Breast epithelium (tissue), 4 donors: Measurements from ENCODE around the gene JADE2. TPM values are rescaled to one million over a fixed set of nuclear protein-coding genes. Genes with fewer than 3 reads are reported as not detected.

Experiments used
- DNase-seq, 2 donors: peaks; one replicate each; pipeline ENCODE4 v3.0.0-alpha.2; 2019; ENCODE audit warnings: low spot score in 2 of 2
- H3K27ac ChIP-seq, 2 donors: fragments of 200-600 bp; sonication (generic) in 1 of 2; one replicate each; pipeline ENCODE4 v1.5.1; 2016 to 2019; ENCODE audit warnings: mild to moderate bottlenecking in 1 of 2
- H3K27me3 ChIP-seq, 2 donors: fragments of 200-600 bp; sonication (generic) in 1 of 2; one replicate each; pipeline versions ENCODE4 v1.5.1 to v1.6.0; 2017 to 2019; ENCODE audit warnings: control low read depth in 1 of 2, mild to moderate bottlenecking in 1 of 2
- H3K36me3 ChIP-seq: fragments of 200-600 bp; one replicate; pipeline ENCODE4 v1.5.1; 2019
- H3K4me1 ChIP-seq, 2 donors: fragments of 200-600 bp; sonication (generic); one replicate each; pipeline ENCODE4 v1.5.1; 2016 to 2019; ENCODE audit warnings: control low read depth in 1 of 2
- H3K4me3 ChIP-seq, 3 donors: fragments of 200-600 bp; sonication (generic); 1 replicate in 2 of 3; 2 replicates in 1 of 3; pipeline ENCODE4 v1.5.1; 2016 to 2019; ENCODE audit warnings: mild to moderate bottlenecking in 3 of 3, moderate library complexity in 2 of 3
- H3K9me3 ChIP-seq, 2 donors: fragments of 200-600 bp; sonication (generic) in 1 of 2; one replicate each; pipeline ENCODE4 v1.5.1; 2016 to 2019; ENCODE audit warnings: control low read depth in 1 of 2
- CTCF ChIP-seq, 3 donors: fragments of 450-650 bp; IDR thresholded peaks; one replicate each; pipeline ENCODE4 v1.5.1; 2016 to 2017; ENCODE audit warnings: antibody characterized with exemption in 3 of 3, mild to moderate bottlenecking in 3 of 3, moderate library complexity in 3 of 3
- POLR2A ChIP-seq: fragments of 450-650 bp; IDR thresholded peaks from one replicate; pipeline ENCODE4 v1.6.1; 2016; ENCODE audit warnings: antibody characterized with exemption, mild to moderate bottlenecking, moderate library complexity
- POLR2AphosphoS5 ChIP-seq, 3 donors: sonication (generic); formaldehyde crosslinking; IDR thresholded peaks; one replicate each; pipeline ENCODE4 v1.6.1; 2017; ENCODE audit warnings: antibody characterized with exemption in 3 of 3
- intact Hi-C: fragments of 100-400 bp; cut with DNase I; formaldehyde crosslinking; loops from one replicate; pipeline ENCODE4 v1.15.1; 2023; ENCODE audit warnings: low total_unique reads
- total RNA-seq, 3 donors: library from RNA; depleted of rRNA; stranded (reverse); fragments of >200 nt; gene quantifications; one replicate each; pipeline ENCODE4 v1.1.0, GENCODE V29; 2016

Gene JADE2
- total RNA-seq, 3 donors from 2014 or later, result 39.0 to 66.0 (median 61.4) TPM

GRCh38 chr5:134563962-134564361 is 38.5 kb downstream of the JADE2 start:
- Histone ChIP-seq H3K4me3 (no peak overlapping the region), H3K4me1 (peaks cover 3 to 13% of the 10 kb centered on the region in 2 donors), H3K27me3 (no peaks in the 10 kb centered on the region), H3K36me3 (peaks cover 26% of the 10 kb centered on the region), H3K9me3 (no peaks in the 10 kb centered on the region), H3K27ac (no peak overlapping the region)
- intact Hi-C loops, result no loop called here
- TF ChIP-seq CTCF (IDR thresholded peaks at IDR 0.05), result no peak
- no peak for TF ChIP-seq POLR2A
- no peak for TF ChIP-seq POLR2AphosphoS5 (IDR thresholded peaks at IDR 0.05)
- DNase-seq, result no peak

DNA sequence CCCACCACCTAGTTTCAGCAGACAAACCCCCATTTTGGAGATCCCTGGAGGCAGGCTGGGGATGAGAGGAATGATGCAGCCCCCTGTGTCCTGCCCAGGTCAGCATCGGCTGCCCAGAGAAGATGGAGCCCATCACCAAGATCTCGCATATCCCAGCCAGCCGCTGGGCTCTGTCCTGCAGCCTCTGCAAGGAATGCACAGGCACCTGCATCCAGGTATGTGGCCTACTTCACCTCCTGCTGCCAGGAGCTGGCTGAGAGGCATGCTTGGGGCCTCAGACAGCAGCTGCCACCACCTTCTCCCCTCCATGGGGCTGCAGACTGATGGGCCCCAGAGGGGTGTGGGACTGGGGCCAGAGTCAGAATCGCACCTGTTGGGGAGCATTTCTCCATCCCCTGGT is 38.9 kb downstream of the JADE2 start:
- no peaks in the 10 kb centered on the region for H3K9me3 ChIP-seq
- no peak overlapping the region for H3K4me3 ChIP-seq
- intact Hi-C loops, result no loop called here
- no peaks in the 10 kb centered on the region for H3K27me3 ChIP-seq
- H3K4me1 ChIP-seq, result peaks cover 8 to 13% of the 10 kb centered on the region in 2 donors
- DNase-seq, result no peak
- TF ChIP-seq CTCF (IDR thresholded peaks at IDR 0.05), result no peak
- TF ChIP-seq POLR2AphosphoS5 (IDR thresholded peaks at IDR 0.05), result no peak
- no peak for TF ChIP-seq POLR2A
- peaks cover 26% of the 10 kb centered on the region for H3K36me3 ChIP-seq
- H3K27ac ChIP-seq, result no peak overlapping the region

GRCh38 chr5:134565791-134566740 is 40.6 kb downstream of the JADE2 start:
- intact Hi-C loops, result no loop called here
- peaks cover 8 to 13% of the 10 kb centered on the region in 2 donors for H3K4me1 ChIP-seq
- no peak for DNase-seq
- peaks cover 14% of the 10 kb centered on the region for H3K36me3 ChIP-seq
- no peaks in the 10 kb centered on the region for H3K9me3 ChIP-seq
- TF ChIP-seq POLR2A (no peak), POLR2AphosphoS5 (IDR thresholded peaks at IDR 0.05) (no peak), CTCF (IDR thresholded peaks at IDR 0.05) (no peak)
- peak overlapping the region in 1 of 2 donors; percentile 88 for H3K27ac ChIP-seq
- H3K27me3 ChIP-seq, result no peaks in the 10 kb centered on the region
- H3K4me3 ChIP-seq, result no peak overlapping the region

GRCh38 chr5:134566741-134567221 is 41.3 kb downstream of the JADE2 start:
- peaks cover 9% of the 10 kb centered on the region for H3K36me3 ChIP-seq
- no peaks in the 10 kb centered on the region for H3K27me3 ChIP-seq
- DNase-seq, result no peak
- no peaks in the 10 kb centered on the region for H3K9me3 ChIP-seq
- TF ChIP-seq POLR2AphosphoS5 (IDR thresholded peaks at IDR 0.05) (no peak), POLR2A (no peak), CTCF (IDR thresholded peaks at IDR 0.05) (no peak)
- intact Hi-C loops, result no loop called here
- H3K4me1 ChIP-seq, result peaks cover 8 to 13% of the 10 kb centered on the region in 2 donors
- no peak overlapping the region for H3K4me3 ChIP-seq
- H3K27ac ChIP-seq, result peak overlapping the region in 1 of 2 donors; percentile 88
